K562 (cell line): ENCODE results near the gene TARS3. TPM values are rescaled to one million over a fixed set of nuclear protein-coding genes. Genes with fewer than 3 reads are reported as not detected.
A peak's percentile ranks its signal among the peaks of the same experiment; 100 is the strongest.

Experiments used
- ASH1L ChIP-seq: fragments of 450-650 bp; IDR thresholded peaks from 2 replicates; pipeline ENCODE4 v1.6.1; 2018; ENCODE audit warnings: borderline replicate concordance, mild to moderate bottlenecking, low read depth; ENCODE audit not compliant: partially characterized antibody
- CXXC5 ChIP-seq: fragments of 250-450 bp; sonication (Bioruptor Pico); IDR thresholded peaks from 2 replicates; pipeline ENCODE4 v1.8.0; 2022; ENCODE audit warnings: inconsistent platforms, mild to moderate bottlenecking, moderate library complexity
- ETS1 ChIP-seq: conservative IDR thresholded peaks from 2 replicates; pipeline ENCODE4 v1.6.1; 2011; ENCODE audit warnings: low read depth, mild to moderate bottlenecking, low read length; ENCODE audit not compliant: control insufficient read depth
- EWSR1 ChIP-seq: fragments of 450-650 bp; IDR thresholded peaks from 2 replicates; pipeline ENCODE4 v1.6.1; 2018; ENCODE audit warnings: borderline replicate concordance, mild to moderate bottlenecking, low read depth, moderate library complexity; ENCODE audit not compliant: partially characterized antibody
- FOSL1 ChIP-seq: fragments of 200-800 bp; sonication (Bioruptor generic); conservative IDR thresholded peaks from 2 replicates; pipeline ENCODE4 v1.6.1; 2016; ENCODE audit warnings: missing genetic modification characterization, missing compliant biosample characterization
- FOXJ2 ChIP-seq: fragments of 200-800 bp; sonication (Bioruptor generic); IDR thresholded peaks from 2 replicates; pipeline ENCODE4 v1.6.1; 2016; ENCODE audit warnings: missing genetic modification characterization, missing compliant biosample characterization
- GABPA ChIP-seq: fragments of 200-800 bp; sonication (Bioruptor generic); conservative IDR thresholded peaks from 2 replicates; pipeline ENCODE4 v1.6.1; 2016; ENCODE audit warnings: low read depth, missing genetic modification characterization, missing compliant biosample characterization
- MAZ ChIP-seq, 2 experiments: fragments of 450-650 bp in 1 of 2; sonication (generic) in 1 of 2; formaldehyde crosslinking; IDR thresholded peaks in 1 of 2; conservative IDR thresholded peaks in 1 of 2; 2 replicates each; pipeline versions ENCODE4 v1.4.0 to v1.5.0; 2020; ENCODE audit warnings: mild to moderate bottlenecking in 1 of 2, missing genetic modification reagents in 1 of 2
- MEF2A ChIP-seq: IDR thresholded peaks from 2 replicates; pipeline ENCODE4 v1.6.1; 2011; ENCODE audit warnings: low read depth, mild to moderate bottlenecking, low read length, moderate library complexity; ENCODE audit not compliant: control insufficient read depth
- NFE2L1 ChIP-seq: fragments of 450-650 bp; IDR thresholded peaks from 2 replicates; pipeline ENCODE4 v1.6.1; 2016; ENCODE audit warnings: missing genetic modification characterization, low read depth, mild to moderate bottlenecking, missing compliant biosample characterization, moderate library complexity, borderline replicate concordance
- POLR2H ChIP-seq: IDR thresholded peaks from 2 replicates; pipeline ENCODE4 v1.6.1; 2016; ENCODE audit warnings: missing genetic modification characterization, low read depth, mild to moderate bottlenecking, control low read depth, missing compliant biosample characterization, moderate library complexity
- POU5F1 ChIP-seq: fragments of 150-350 bp; IDR thresholded peaks from 2 replicates; pipeline ENCODE4 v1.6.1; 2014; ENCODE audit warnings: borderline replicate concordance, low read length, low read depth, mild to moderate bottlenecking; ENCODE audit not compliant: partially characterized antibody
- SNIP1 ChIP-seq: fragments of 450-650 bp; IDR thresholded peaks from 2 replicates; pipeline ENCODE4 v1.7.1; 2017; ENCODE audit warnings: low read depth, mild to moderate bottlenecking
- TARDBP ChIP-seq: fragments of 450-650 bp; IDR thresholded peaks from 2 replicates; pipeline ENCODE4 v1.6.1; 2016
- TBL1XR1 ChIP-seq, 2 experiments: IDR thresholded peaks; 2 replicates each; pipeline ENCODE4 v1.6.1; 2012; ENCODE audit warnings: improper control_type of control experiment in 2 of 2, low read length in 2 of 2, mild to moderate bottlenecking in 1 of 2
- ZBTB17 ChIP-seq: fragments of 450-650 bp; formaldehyde crosslinking; IDR thresholded peaks from 2 replicates; pipeline ENCODE4 v1.4.0; 2020; ENCODE audit warnings: mild to moderate bottlenecking
- polyA plus RNA-seq, 8 experiments: library from polyadenylated mRNA; depleted of rRNA in 4 of 8; stranded (reverse) in 5 of 8; unstranded in 3 of 8; fragments of >200 nt; fragmentation: Nextera tagmentation in 2 of 8; fragmentation: Illumina TruSeq in 1 of 8; extraction: Ambion mirVana in 2 of 8; extraction: Trizol in 1 of 8; gene quantifications; 2 replicates each; pipeline versions ENCODE4 v1.2.1 to v1.2.3, GENCODE V29; 2011 to 2014; ENCODE audit warnings: inconsistent platforms in 1 of 8, missing spikeins in 1 of 8
- total RNA-seq, 7 experiments: library from RNA; depleted of rRNA in 6 of 7; stranded (reverse); fragments of >200 nt in 6 of 7; fragmentation: Illumina TruSeq in 2 of 7; extraction: Trizol in 2 of 7; gene quantifications; 2 replicates each; pipeline versions ENCODE4 v1.2.1 to v1.2.3, GENCODE V29; 2011 to 2021; ENCODE audit warnings: low replicate concordance in 1 of 7
- TF ChIP-seq, protein P1 (sequence below): fragments of 250-450 bp; sonication (Bioruptor Pico); IDR thresholded peaks from 2 replicates; pipeline ENCODE4 v1.4.0; 2020; ENCODE audit warnings: borderline replicate concordance
- TF ChIP-seq, protein P2 (sequence below): fragments of 450-650 bp; formaldehyde crosslinking; IDR thresholded peaks from 2 replicates; pipeline ENCODE4 v1.4.0; 2022; ENCODE audit warnings: missing genetic modification characterization
- TF ChIP-seq, protein P3 (sequence below), 2 experiments: IDR thresholded peaks; 2 replicates each; pipeline ENCODE4 v1.6.1; 2011; ENCODE audit warnings: borderline replicate concordance in 1 of 2, control low read depth in 1 of 2, low read depth in 1 of 2, low read length in 1 of 2, mild to moderate bottlenecking in 1 of 2, mixed read lengths in 1 of 2, moderate library complexity in 1 of 2; ENCODE audit not compliant: insufficient read depth in 1 of 2, insufficient read length in 1 of 2, poor library complexity in 1 of 2, severe bottlenecking in 1 of 2; ENCODE audit errors: extremely low read depth in 1 of 2

TARS3 gene
- total and polyA plus RNA-seq, 9 of the 15 experiments (the other 6 are each of a cell fraction or from before 2014, with no cell fraction given): 2.1 to 14.7 (median 9.8) TPM

DNA sequence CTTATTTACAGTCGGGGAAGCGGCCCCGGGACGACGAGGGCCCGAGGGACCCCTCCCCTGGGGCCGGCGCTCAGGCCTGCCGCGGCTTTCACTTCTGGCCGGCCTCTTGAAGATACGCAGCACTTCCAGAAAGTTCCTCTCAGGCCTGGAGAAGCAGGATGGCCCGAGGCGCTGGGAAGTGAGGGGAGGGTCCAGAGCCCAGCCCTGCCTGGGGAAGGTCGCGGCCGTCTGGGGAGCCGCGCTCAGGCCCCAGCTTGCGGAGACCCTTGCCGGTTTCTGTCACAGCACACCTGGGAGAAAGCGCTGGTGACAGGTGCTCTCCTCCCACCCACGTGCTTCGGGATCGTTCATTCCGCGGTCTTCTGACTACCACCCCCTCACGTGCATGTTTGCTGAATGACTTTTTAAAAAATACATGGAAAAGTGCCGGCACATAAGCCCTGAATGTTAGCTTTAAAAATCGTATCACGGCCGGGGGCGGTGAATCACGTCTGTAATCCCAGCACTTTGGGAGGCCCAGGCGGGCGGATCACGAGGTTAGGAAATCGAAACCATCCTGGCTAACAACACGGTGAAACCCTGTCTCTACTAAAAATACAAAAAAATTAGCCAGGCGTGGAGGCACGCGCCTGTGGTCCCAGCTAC is 71.4 kb downstream of the TARS3 start (continued):
- no peak for TF ChIP-seq EWSR1
- no peak for TF ChIP-seq FOXJ2 (tag)
- no peak for TF ChIP-seq TARDBP
- TF ChIP-seq ASH1L: no peak
- no peak for TF ChIP-seq GABPA (tag)
- TF ChIP-seq ETS1: no peak; the same call in 1 of the 2 replicates
- no peak for TF ChIP-seq MAZ (CRISPR knock-in tag; conservative IDR thresholded peaks at IDR 0.05 in 1 of 2, IDR thresholded peaks at IDR 0.05 in 1 of 2)
- TF ChIP-seq NFE2L1 (tag): no peak
- no peak for TF ChIP-seq SNIP1
- TF ChIP-seq, protein P1, sequence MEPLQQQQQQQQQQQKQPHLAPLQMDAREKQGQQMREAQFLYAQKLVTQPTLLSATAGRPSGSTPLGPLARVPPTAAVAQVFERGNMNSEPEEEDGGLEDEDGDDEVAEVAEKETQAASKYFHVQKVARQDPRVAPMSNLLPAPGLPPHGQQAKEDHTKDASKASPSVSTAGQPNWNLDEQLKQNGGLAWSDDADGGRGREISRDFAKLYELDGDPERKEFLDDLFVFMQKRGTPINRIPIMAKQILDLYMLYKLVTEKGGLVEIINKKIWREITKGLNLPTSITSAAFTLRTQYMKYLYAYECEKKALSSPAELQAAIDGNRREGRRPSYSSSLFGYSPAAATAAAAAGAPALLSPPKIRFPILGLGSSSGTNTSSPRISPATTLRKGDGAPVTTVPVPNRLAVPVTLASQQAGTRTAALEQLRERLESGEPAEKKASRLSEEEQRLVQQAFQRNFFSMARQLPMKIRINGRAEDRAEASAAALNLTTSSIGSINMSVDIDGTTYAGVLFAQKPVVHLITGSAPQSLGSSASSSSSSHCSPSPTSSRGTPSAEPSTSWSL: no peak
- no peak for TF ChIP-seq POU5F1
- no peak for TF ChIP-seq POLR2H (tag)
- TF ChIP-seq MEF2A: no peak
- TF ChIP-seq TBL1XR1 (IDR thresholded peaks at IDR 0.05; ENCODE audit: low read length in 2 of 2): no peak
- TF ChIP-seq CXXC5 (CRISPR knock-in tag): peak; percentile 10
- TF ChIP-seq, protein P2, sequence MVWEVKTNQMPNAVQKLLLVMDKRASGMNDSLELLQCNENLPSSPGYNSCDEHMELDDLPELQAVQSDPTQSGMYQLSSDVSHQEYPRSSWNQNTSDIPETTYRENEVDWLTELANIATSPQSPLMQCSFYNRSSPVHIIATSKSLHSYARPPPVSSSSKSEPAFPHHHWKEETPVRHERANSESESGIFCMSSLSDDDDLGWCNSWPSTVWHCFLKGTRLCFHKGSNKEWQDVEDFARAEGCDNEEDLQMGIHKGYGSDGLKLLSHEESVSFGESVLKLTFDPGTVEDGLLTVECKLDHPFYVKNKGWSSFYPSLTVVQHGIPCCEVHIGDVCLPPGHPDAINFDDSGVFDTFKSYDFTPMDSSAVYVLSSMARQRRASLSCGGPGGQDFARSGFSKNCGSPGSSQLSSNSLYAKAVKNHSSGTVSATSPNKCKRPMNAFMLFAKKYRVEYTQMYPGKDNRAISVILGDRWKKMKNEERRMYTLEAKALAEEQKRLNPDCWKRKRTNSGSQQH (CRISPR knock-in tag): no peak
- TF ChIP-seq ZBTB17 (CRISPR knock-in tag): no peak
- 0 out of 2 replicates have a peak, but pooled peaks have one; percentile 34 for TF ChIP-seq FOSL1 (tag)
- TF ChIP-seq, protein P3, sequence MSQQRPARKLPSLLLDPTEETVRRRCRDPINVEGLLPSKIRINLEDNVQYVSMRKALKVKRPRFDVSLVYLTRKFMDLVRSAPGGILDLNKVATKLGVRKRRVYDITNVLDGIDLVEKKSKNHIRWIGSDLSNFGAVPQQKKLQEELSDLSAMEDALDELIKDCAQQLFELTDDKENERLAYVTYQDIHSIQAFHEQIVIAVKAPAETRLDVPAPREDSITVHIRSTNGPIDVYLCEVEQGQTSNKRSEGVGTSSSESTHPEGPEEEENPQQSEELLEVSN (IDR thresholded peaks at IDR 0.05; ENCODE audit: borderline replicate concordance in 1 of 2, extremely low read depth in 1 of 2, insufficient read depth in 1 of 2, insufficient read length in 1 of 2, low read depth in 1 of 2, low read length in 1 of 2, poor library complexity in 1 of 2, severe bottlenecking in 1 of 2): peak in 1 of 2 experiments; percentile 58
